ENCODE results near the gene VIT. TPM values are rescaled to one million over a fixed set of nuclear protein-coding genes. Genes with fewer than 3 reads are reported as not detected.

The VIT gene
- total and polyA plus RNA-seq, 2 experiments from 2014 or later = not detected

DNA sequence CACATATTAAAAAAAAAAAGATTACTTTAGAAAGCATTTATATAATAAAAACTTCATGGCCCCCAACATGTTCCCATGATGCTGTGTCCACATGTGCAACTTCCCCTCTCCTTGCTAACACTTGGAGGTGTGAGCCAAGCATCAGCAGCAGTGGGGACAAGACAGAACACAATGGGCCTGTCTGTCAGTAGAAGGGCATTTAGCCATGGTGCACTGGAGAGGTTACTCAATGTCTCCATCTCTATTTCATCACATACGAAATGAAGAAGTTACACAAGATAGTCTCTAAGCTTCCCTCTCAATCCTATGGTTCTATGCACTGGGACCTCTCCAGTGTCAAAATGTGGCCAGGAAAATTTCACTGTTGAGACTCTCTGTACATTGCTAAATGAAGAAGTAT, 2.5 kb downstream of the VIT start:
- Histone ChIP-seq H3K4me3 (no peak overlapping the region), H3K4me2 (no peak overlapping the region), H3K27me3 (ENCODE audit: insufficient read depth) (no peaks in the 10 kb centered on the region), H3K36me3 (ENCODE audit: insufficient read depth) (no peaks in the 10 kb centered on the region), H3K9me2 (ENCODE audit: insufficient read depth) (no peaks in the 10 kb centered on the region), H2AFZ (no peak overlapping the region), H3K27ac (ENCODE audit: low read depth) (no peak overlapping the region), H3F3A (replicated peaks; ENCODE audit: low read depth) (no peaks in the 10 kb centered on the region), H3K79me2 (replicated peaks; ENCODE audit: insufficient read depth) (no peaks in the 10 kb centered on the region), H4K20me1 (replicated peaks; ENCODE audit: insufficient read depth) (no peaks in the 10 kb centered on the region), H3K4me1 (ENCODE audit: insufficient read depth) (peaks cover 10% of the 10 kb centered on the region; the same call in 1 of the 2 replicates)
- ATAC-seq (no peak), DNase-seq (ENCODE audit: low spot score) (no peak)
- Mint-ChIP-seq H3K4me1 (peaks cover 19% of the 10 kb centered on the region), H3K27ac (no peak overlapping the region), H3K27me3 (ENCODE audit: insufficient read depth, low read depth, poor library complexity) (no peaks in the 10 kb centered on the region), H3K36me3 (ENCODE audit: low read depth) (no peaks in the 10 kb centered on the region), H3K9me3 (no peaks in the 10 kb centered on the region), H3K4me3 (no peak overlapping the region)
- TF ChIP-seq NANOG (IDR thresholded peaks at IDR 0.05; ENCODE audit: borderline replicate concordance) (no peak), POLR2AphosphoS5 (IDR thresholded peaks at IDR 0.05; ENCODE audit: low read depth) (no peak), EZH2phosphoT487 (IDR thresholded peaks at IDR 0.05; ENCODE audit: unreplicated experiment) (no peak), ZNF331 (CRISPR knock-in tag; IDR thresholded peaks at IDR 0.05; ENCODE audit: low read depth) (no peak), JUNB (IDR thresholded peaks at IDR 0.05; ENCODE audit: unreplicated experiment) (no peak), CREB1 (CRISPR knock-in tag; IDR thresholded peaks at IDR 0.05; ENCODE audit: low read depth) (no peak), STAT1 (IDR thresholded peaks at IDR 0.05; ENCODE audit: unreplicated experiment) (no peak), ZNF114 (CRISPR knock-in tag; IDR thresholded peaks at IDR 0.05) (no peak), EZH2 (IDR thresholded peaks at IDR 0.05; ENCODE audit: low read depth, unreplicated experiment) (no peak)
- TF ChIP-seq, protein P1, sequence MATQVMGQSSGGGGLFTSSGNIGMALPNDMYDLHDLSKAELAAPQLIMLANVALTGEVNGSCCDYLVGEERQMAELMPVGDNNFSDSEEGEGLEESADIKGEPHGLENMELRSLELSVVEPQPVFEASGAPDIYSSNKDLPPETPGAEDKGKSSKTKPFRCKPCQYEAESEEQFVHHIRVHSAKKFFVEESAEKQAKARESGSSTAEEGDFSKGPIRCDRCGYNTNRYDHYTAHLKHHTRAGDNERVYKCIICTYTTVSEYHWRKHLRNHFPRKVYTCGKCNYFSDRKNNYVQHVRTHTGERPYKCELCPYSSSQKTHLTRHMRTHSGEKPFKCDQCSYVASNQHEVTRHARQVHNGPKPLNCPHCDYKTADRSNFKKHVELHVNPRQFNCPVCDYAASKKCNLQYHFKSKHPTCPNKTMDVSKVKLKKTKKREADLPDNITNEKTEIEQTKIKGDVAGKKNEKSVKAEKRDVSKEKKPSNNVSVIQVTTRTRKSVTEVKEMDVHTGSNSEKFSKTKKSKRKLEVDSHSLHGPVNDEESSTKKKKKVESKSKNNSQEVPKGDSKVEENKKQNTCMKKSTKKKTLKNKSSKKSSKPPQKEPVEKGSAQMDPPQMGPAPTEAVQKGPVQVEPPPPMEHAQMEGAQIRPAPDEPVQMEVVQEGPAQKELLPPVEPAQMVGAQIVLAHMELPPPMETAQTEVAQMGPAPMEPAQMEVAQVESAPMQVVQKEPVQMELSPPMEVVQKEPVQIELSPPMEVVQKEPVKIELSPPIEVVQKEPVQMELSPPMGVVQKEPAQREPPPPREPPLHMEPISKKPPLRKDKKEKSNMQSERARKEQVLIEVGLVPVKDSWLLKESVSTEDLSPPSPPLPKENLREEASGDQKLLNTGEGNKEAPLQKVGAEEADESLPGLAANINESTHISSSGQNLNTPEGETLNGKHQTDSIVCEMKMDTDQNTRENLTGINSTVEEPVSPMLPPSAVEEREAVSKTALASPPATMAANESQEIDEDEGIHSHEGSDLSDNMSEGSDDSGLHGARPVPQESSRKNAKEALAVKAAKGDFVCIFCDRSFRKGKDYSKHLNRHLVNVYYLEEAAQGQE (IDR thresholded peaks at IDR 0.05; ENCODE audit: unreplicated experiment) = no peak
- TF ChIP-seq, protein P2, sequence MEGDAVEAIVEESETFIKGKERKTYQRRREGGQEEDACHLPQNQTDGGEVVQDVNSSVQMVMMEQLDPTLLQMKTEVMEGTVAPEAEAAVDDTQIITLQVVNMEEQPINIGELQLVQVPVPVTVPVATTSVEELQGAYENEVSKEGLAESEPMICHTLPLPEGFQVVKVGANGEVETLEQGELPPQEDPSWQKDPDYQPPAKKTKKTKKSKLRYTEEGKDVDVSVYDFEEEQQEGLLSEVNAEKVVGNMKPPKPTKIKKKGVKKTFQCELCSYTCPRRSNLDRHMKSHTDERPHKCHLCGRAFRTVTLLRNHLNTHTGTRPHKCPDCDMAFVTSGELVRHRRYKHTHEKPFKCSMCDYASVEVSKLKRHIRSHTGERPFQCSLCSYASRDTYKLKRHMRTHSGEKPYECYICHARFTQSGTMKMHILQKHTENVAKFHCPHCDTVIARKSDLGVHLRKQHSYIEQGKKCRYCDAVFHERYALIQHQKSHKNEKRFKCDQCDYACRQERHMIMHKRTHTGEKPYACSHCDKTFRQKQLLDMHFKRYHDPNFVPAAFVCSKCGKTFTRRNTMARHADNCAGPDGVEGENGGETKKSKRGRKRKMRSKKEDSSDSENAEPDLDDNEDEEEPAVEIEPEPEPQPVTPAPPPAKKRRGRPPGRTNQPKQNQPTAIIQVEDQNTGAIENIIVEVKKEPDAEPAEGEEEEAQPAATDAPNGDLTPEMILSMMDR (conservative IDR thresholded peaks at IDR 0.05; ENCODE audit: low read depth in 2 of 2) = no peak
- TF ChIP-seq, protein P3, sequence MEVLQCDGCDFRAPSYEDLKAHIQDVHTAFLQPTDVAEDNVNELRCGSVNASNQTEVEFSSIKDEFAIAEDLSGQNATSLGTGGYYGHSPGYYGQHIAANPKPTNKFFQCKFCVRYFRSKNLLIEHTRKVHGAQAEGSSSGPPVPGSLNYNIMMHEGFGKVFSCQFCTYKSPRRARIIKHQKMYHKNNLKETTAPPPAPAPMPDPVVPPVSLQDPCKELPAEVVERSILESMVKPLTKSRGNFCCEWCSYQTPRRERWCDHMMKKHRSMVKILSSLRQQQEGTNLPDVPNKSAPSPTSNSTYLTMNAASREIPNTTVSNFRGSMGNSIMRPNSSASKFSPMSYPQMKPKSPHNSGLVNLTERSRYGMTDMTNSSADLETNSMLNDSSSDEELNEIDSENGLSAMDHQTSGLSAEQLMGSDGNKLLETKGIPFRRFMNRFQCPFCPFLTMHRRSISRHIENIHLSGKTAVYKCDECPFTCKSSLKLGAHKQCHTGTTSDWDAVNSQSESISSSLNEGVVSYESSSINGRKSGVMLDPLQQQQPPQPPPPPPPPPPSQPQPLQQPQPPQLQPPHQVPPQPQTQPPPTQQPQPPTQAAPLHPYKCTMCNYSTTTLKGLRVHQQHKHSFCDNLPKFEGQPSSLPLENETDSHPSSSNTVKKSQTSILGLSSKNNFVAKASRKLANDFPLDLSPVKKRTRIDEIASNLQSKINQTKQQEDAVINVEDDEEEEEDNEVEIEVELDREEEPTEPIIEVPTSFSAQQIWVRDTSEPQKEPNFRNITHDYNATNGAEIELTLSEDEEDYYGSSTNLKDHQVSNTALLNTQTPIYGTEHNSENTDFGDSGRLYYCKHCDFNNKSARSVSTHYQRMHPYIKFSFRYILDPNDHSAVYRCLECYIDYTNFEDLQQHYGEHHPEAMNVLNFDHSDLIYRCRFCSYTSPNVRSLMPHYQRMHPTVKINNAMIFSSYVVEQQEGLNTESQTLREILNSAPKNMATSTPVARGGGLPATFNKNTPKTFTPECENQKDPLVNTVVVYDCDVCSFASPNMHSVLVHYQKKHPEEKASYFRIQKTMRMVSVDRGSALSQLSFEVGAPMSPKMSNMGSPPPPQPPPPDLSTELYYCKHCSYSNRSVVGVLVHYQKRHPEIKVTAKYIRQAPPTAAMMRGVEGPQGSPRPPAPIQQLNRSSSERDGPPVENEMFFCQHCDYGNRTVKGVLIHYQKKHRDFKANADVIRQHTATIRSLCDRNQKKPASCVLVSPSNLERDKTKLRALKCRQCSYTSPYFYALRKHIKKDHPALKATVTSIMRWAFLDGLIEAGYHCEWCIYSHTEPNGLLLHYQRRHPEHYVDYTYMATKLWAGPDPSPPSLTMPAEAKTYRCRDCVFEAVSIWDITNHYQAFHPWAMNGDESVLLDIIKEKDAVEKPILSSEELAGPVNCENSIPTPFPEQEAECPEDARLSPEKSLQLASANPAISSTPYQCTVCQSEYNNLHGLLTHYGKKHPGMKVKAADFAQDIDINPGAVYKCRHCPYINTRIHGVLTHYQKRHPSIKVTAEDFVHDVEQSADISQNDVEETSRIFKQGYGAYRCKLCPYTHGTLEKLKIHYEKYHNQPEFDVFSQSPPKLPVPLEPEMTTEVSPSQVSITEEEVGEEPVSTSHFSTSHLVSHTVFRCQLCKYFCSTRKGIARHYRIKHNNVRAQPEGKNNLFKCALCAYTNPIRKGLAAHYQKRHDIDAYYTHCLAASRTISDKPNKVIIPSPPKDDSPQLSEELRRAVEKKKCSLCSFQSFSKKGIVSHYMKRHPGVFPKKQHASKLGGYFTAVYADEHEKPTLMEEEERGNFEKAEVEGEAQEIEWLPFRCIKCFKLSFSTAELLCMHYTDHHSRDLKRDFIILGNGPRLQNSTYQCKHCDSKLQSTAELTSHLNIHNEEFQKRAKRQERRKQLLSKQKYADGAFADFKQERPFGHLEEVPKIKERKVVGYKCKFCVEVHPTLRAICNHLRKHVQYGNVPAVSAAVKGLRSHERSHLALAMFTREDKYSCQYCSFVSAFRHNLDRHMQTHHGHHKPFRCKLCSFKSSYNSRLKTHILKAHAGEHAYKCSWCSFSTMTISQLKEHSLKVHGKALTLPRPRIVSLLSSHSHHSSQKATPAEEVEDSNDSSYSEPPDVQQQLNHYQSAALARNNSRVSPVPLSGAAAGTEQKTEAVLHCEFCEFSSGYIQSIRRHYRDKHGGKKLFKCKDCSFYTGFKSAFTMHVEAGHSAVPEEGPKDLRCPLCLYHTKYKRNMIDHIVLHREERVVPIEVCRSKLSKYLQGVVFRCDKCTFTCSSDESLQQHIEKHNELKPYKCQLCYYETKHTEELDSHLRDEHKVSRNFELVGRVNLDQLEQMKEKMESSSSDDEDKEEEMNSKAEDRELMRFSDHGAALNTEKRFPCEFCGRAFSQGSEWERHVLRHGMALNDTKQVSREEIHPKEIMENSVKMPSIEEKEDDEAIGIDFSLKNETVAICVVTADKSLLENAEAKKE (CRISPR knock-in tag; IDR thresholded peaks at IDR 0.05) = no peak
- TF ChIP-seq, protein P4, sequence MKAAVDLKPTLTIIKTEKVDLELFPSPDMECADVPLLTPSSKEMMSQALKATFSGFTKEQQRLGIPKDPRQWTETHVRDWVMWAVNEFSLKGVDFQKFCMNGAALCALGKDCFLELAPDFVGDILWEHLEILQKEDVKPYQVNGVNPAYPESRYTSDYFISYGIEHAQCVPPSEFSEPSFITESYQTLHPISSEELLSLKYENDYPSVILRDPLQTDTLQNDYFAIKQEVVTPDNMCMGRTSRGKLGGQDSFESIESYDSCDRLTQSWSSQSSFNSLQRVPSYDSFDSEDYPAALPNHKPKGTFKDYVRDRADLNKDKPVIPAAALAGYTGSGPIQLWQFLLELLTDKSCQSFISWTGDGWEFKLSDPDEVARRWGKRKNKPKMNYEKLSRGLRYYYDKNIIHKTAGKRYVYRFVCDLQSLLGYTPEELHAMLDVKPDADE (IDR thresholded peaks at IDR 0.05) = no peak

Data from GM23338 (cell line).